ENCODE measurements around the gene GPNMB.
"Not testable (repeated sequence)": the region's sequence is repeated elsewhere in the genome, so short reads cannot be mapped to it uniquely, and the experiment has no call there.

The GPNMB gene

GRCh38 chr7:23246555-23246954 lies at the start of gene GPNMB:
Gene GPNMB, plus strand, starts transcription at chr7:23246775. Its CDS starts 83 bp downstream, at chr7:23246858.
- DNase-seq (ENCODE audit: low read depth in 2 of 2, low spot score in 1 of 2), result no peak

GRCh38 chr7:23197745-23198144 lies 48.8 kb upstream of the GPNMB start:
- DNase-seq (ENCODE audit: low read depth in 2 of 2, low spot score in 1 of 2), result not testable (repeated sequence)

GRCh38 chr7:23200331-23200730 lies 46.2 kb upstream of the GPNMB start:
- no peak for DNase-seq (ENCODE audit: low read depth in 2 of 2, low spot score in 1 of 2)

- no peak for DNase-seq (ENCODE audit: low read depth in 2 of 2, low spot score in 1 of 2)
Observed at GRCh38 chr7:23204241-23204640, 42.3 kb upstream of the GPNMB start.

- no peak for DNase-seq (ENCODE audit: low read depth in 2 of 2, low spot score in 1 of 2)
Observed at GRCh38 chr7:23205577-23205908, 41.0 kb upstream of the GPNMB start.

- no peak for DNase-seq (ENCODE audit: low read depth in 2 of 2, low spot score in 1 of 2)
Observed at GRCh38 chr7:23205909-23206767, 40.4 kb upstream of the GPNMB start.

- DNase-seq (ENCODE audit: low read depth in 2 of 2, low spot score in 1 of 2), result no peak
Observed at GRCh38 chr7:23207021-23207420, 39.6 kb upstream of the GPNMB start.

GRCh38 chr7:23207884-23208283 lies 38.7 kb upstream of the GPNMB start:
- no peak for DNase-seq (ENCODE audit: low read depth in 2 of 2, low spot score in 1 of 2)

GRCh38 chr7:23208316-23208715 lies 38.3 kb upstream of the GPNMB start:
- DNase-seq (ENCODE audit: low read depth in 2 of 2, low spot score in 1 of 2), result no peak

- no peak for DNase-seq (ENCODE audit: low read depth in 2 of 2, low spot score in 1 of 2)
Observed at GRCh38 chr7:23210506-23210905, 36.1 kb upstream of the GPNMB start.

GRCh38 chr7:23211589-23211988 lies 35.0 kb upstream of the GPNMB start:
- DNase-seq (ENCODE audit: low read depth in 2 of 2, low spot score in 1 of 2), result no peak

- no peak for DNase-seq (ENCODE audit: low read depth in 2 of 2, low spot score in 1 of 2)
Observed at GRCh38 chr7:23212395-23212794, 34.2 kb upstream of the GPNMB start.

- no peak for DNase-seq (ENCODE audit: low read depth in 2 of 2, low spot score in 1 of 2)
Observed at GRCh38 chr7:23212841-23213240, 33.7 kb upstream of the GPNMB start.

- no peak for DNase-seq (ENCODE audit: low read depth in 2 of 2, low spot score in 1 of 2)
Observed at GRCh38 chr7:23213755-23214154, 32.8 kb upstream of the GPNMB start.

GRCh38 chr7:23214423-23214822 lies 32.2 kb upstream of the GPNMB start:
- DNase-seq (ENCODE audit: low read depth in 2 of 2, low spot score in 1 of 2), result no peak

GRCh38 chr7:23214938-23215337 lies 31.6 kb upstream of the GPNMB start:
- DNase-seq (ENCODE audit: low read depth in 2 of 2, low spot score in 1 of 2), result no peak

- DNase-seq (ENCODE audit: low read depth in 2 of 2, low spot score in 1 of 2), result no peak
Observed at GRCh38 chr7:23216021-23216420, 30.6 kb upstream of the GPNMB start.

GRCh38 chr7:23218196-23218595 lies 28.4 kb upstream of the GPNMB start:
- DNase-seq (ENCODE audit: low read depth in 2 of 2, low spot score in 1 of 2), result no peak

- DNase-seq (ENCODE audit: low read depth in 2 of 2, low spot score in 1 of 2), result no peak
Observed at GRCh38 chr7:23220690-23221305, 25.8 kb upstream of the GPNMB start.

GRCh38 chr7:23222439-23223030 lies 24.0 kb upstream of the GPNMB start:
- no peak for DNase-seq (ENCODE audit: low read depth in 2 of 2, low spot score in 1 of 2)

GRCh38 chr7:23224364-23224763 lies 22.2 kb upstream of the GPNMB start:
- not testable (repeated sequence) for DNase-seq (ENCODE audit: low read depth in 2 of 2, low spot score in 1 of 2)

- no peak for DNase-seq (ENCODE audit: low read depth in 2 of 2, low spot score in 1 of 2)
Observed at GRCh38 chr7:23226844-23227450, 19.6 kb upstream of the GPNMB start.
